SIG-M5 treated with dmso at 0.1 percent for 504 hours (cell line): ENCODE results near the gene CUEDC1.
"Not testable (repeated sequence)": the region's sequence is repeated elsewhere in the genome, so short reads cannot be mapped to it uniquely, and the experiment has no call there.

Experiments used
- DNase-seq: peaks from one replicate; lab custom pipeline; 2025; ENCODE audit not compliant: unreplicated experiment; lab: John Stamatoyannopoulos, UW

The CUEDC1 gene

DNA sequence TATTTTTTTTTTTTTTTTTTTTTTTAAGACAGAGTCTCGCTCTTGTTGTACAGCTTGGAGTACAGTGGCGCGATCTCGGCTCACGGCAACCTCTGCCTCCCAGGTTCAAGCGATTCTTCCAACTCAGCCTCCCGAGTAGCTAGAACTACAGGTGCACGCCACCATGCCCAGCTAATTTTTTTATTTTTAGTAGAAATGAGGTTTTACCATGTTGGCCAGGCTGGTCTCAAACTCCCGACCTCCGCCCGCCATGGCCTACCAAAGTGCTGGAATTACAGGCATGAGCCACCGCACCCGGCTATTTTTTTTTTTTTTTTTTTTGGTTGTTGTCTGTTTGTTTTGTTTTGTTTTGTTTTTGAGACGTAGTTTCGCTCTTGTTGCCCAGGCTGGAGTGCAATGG, 3.2 kb upstream of the CUEDC1 start:
- DNase-seq: not testable (repeated sequence)

DNA sequence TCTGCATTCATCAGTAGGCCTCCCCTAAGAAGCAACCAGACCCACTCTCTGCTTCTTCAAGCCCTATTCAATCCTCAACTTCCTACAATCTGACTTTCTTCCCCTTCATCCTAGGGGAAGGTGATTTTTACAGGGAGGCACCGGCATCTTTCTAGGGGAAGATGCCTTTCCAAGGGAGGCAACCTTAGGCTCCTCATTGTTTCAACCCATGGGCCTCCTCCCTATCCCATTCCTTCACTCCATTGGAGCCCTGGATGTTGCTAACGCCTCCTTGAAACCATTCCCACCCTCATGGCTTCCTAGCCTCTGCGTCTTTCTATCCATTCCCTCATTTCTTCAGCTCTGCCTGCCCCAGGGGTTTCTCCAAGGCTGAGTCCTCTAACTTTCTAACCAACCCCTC, 2.7 kb upstream of the CUEDC1 start:
- DNase-seq: no peak

DNA sequence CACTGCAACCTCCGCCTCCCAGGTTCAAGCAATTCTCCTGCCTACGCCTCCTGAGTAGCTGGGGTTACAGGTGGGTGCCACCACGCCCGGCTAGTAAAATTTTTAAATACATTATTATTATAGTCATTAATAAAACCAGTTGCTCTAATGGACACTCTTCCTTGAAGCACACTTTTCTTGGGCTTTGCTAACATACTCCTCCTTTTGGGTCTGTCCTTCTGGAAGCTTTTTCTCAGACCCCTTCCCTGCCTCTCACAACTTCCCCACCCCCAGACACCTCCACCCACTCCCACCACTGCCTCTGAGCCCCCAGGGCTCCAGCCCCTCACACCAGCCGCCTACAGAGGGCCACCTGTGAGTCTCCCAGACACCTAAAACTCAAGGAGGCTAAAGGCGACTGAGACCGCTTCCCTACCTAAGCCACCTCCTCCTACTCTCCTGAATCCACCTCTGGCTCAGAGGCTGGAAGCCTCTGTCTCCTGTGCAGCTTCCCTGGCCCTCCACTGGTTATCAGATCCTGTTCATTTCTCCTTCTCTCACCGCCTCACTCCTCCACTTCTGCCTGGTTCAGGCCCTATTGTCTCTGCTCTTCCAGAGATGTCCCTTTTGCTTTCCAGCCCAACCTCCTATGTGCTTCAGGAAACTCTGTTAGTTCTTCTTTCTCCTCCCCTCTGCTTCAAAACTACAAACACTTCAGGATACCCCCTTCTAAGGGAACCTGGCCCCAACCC, 2.1 kb upstream of the CUEDC1 start:
- DNase-seq: no peak

DNA sequence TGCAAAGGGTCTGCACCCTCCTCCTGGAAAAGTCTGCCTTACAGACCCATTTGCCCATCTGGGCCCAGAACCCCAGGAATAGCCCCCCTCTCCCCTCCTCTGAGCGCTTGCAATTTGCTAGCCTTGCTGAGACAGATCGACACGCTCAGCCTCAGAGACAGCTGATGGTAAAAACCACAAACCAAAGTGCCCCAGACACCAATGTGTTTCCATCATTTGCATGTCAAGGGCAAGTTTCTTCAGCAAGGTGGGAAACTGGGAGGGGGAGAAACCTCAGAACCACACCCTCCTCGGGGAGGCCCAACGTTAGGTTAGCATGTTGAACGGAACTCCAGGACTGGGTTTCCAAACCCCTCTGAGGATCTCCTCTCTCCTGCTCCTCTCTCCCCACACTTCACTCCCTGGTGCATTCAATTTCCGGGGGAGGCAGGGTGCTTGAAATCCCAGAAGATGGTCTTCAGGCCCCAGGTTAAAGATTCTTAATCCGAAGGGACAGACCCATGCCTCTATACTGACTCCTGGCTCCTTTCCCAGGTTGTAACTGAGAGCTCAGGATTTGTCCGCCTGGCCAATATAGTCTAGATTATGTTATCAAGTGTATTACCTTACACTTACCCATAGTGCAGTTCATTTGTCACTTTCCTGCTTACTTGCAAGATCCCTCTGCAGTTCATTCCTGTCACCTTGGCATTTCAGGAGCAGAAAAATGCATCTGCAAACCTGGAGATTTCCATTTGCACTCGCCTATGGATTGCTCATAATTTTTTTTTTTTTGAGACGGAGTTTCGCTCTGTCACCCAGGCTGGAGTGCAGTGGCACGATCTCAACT, 1.3 kb upstream of the CUEDC1 start:
- DNase-seq: no peak

DNA sequence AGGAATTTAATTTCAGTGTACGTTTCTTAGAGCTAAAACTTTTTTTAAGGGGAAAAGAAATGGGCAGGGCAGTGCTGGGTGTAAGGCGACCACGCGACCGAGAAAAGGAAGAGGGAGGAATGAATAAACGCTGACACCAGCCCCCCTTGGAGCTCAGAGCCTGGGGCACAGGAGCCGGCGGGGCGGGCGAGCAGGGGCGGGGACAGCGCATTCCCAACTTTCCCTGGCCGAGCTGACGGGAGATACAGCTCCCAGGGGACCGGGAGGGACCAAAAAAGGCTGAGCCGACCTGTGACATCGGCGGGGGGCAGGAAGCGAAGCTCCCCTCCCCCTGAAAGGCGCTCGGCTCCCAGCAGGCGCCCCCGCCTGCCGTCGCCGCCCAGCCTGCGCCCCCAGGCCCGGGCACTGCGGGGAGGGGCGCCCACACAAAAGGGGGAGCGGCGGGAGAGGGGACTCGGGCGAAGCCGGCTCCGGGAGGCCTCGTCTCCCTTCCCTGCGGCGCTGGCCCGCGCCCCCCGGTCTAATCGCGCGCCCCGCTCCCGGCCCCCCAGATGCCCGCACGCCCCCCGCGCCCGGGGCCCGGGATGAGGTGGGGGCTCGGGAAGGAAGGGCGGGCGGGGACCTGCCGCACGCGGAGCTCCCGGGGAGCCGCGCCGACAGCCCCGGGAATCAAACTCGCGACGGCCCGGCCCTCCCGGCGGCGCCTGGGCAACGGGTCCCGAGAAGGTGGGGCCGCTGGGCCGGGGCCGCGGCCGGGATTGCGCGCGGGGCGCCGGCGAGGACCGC, 622 bp downstream of the CUEDC1 start:
- DNase-seq: peak; percentile 24

DNA sequence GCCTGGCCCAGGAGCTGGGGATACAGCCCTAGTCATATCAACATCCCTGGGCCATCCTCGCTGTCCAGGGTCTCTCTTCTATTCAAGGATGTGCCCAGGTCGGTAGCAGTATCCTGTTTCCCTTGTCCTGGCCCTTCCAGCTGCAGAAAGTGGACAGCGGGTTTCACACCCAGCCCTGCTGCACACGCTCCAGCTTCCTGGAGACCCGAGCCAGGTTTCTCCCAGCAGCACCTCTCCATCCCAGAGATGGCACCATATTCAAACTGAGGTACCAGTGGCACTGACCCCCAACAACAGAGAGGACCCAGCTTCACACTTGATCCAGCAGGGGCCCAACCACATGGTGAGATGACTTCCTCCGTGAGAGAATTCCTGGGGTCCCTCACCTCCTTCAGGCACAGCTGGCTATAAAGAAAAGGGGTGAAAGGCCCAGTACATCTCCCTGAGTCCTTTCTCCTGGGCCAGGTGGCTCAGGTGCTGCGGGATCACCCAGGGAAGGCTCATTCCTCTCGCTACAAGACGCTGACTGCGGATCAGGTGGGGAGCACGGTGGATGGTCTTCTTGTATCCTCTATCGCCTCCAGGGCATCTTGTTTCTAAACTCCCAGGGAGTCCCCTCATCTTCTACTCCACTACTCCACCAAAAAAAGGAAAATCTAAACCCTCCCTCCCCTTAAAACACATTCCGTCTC, 1.4 kb downstream of the CUEDC1 start:
- no peak for DNase-seq

DNA sequence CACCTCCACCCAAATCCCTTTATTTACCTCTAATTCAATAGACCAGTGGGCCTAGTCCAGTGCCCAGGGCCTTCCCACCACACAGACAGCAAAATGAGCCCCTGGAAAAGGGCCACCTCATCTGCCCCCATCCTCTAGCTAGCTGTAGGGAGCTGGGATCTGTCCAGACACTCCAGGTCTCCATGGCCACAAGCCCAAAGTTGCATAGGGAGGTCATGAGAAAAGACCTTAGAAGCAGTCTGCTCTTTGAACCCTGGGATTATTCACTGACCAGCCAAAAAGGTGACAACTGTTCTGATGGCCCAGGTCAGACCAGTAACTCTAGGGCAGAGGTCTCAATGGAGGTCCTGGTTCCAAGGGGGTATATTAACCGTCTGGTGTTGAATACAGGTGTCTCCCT, 2.0 kb downstream of the CUEDC1 start:
- no peak for DNase-seq

DNA sequence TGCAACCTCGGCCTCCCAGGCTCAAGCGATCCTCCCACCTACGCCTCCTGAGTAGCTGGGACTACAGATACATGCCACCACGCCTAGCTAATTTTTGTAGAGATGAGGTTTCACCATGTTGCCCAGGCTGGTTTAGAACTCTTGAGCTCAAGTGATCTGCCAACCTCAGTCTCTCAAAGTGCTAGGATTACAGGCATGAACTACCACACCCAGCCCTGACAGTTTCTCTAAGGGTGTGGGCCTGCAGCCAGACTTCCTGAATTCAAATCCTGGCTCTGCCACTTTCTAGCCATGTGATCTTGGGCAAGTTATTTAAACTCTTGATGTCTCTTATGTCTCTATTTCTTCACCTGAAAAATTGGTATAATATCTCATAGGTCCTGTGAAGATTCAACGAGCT, 5.6 kb downstream of the CUEDC1 start:
- DNase-seq: no peak

DNA sequence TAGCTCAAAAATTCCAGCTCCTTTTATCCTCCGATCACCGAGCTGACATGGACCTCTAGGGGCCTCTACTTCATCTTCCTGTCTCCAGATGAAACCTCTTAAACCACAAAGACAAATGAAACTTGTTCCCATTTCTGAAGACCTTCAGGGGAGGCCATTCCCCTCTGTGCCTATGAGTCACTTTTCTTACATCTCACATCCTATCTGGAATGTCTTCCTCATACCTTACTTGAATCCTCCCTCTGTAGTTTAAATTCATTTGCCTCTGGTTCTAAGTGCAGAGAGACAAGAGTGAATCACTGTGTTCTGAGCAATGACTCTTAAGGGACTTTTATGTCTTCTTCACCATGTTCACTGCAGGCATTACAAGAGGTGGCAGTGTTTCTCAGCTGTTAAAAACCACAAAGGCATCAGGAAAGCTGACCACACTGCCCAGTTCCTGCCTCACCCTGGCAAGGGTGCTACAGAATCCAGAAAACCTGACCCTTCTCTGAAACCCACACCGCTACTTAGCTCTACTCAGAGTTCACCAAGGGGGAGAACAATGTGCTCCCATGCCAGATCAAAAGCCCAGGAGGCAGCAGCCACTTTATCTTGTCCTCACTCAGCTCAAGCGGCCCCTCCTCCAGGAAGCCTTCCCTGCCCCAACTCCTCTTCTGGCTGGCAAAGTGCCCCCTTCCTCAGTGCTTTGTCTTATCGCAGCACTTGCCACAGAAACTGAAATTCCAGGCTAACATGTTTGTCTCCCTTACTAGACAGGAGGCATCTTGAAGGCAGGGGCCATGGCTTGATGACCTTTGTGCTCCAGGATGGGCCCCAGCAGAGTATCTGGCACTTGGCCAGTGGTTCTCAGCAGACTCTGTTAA, 6.4 kb downstream of the CUEDC1 start:
- peak; percentile 78 for DNase-seq

DNA sequence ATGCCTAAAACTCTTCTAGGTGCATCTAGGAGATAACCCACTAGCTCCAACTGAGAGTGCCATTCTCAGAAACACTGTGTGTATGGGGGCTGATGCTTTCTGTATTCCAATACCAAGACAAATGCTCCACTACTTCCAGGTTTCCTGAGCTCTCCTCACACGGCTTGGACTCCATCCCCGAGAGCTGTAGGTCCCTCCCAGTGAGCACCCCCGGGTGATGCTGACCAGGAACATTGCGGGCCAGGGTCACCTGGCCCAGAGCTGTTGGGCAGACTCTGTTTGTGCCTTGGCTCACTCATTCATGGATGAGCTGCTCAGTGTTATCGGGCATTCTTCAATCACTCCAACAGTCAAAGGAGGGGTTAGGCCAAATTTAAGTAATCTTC, 7.0 kb downstream of the CUEDC1 start:
- no peak for DNase-seq

DNA sequence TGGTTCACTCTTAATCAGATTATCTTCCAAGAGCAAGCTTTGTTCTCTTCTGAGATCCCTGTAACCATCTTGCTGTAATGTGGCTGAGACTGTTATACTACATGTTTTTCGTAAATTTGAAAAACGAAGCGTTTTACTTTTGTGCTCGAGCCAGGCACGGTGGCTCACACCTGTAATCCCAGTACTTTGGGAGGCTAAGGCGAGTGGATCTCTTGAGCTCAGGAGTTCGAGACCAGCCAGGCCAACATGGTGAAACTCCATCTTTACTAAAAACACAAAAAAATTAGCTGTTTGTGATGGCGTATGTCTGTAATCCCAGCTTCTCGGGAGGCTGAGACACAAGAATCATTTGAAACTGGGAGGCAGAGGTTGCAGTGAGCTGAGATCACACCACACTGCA, 7.8 kb downstream of the CUEDC1 start:
- DNase-seq: no peak

DNA sequence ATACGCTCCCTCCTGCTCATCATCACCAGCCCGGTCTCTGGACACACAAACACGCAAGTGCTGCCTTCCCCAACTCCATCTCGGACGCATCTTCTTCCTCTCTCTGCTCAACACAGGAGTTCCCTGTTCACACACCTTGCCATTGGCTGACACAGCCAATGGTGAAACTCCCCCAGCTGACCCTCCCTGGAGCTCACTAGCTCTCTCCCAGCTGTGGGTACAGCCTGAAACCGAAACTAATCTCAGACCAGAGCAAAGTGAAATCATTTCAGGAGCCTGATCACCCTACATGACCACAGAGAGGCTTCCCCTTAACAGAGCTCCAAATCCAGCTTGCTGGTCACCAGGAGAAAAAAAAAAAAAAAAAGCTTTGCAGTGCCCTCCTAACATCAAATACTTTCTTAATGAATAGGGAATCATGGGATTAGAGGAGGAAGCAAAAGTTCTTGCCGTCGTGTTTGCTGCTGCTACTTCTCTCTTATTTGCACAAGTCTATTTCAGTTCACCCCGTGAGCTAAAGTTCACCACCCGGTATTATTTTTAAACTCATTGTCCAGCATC, 8.3 kb downstream of the CUEDC1 start:
- peak; percentile 86 for DNase-seq

DNA sequence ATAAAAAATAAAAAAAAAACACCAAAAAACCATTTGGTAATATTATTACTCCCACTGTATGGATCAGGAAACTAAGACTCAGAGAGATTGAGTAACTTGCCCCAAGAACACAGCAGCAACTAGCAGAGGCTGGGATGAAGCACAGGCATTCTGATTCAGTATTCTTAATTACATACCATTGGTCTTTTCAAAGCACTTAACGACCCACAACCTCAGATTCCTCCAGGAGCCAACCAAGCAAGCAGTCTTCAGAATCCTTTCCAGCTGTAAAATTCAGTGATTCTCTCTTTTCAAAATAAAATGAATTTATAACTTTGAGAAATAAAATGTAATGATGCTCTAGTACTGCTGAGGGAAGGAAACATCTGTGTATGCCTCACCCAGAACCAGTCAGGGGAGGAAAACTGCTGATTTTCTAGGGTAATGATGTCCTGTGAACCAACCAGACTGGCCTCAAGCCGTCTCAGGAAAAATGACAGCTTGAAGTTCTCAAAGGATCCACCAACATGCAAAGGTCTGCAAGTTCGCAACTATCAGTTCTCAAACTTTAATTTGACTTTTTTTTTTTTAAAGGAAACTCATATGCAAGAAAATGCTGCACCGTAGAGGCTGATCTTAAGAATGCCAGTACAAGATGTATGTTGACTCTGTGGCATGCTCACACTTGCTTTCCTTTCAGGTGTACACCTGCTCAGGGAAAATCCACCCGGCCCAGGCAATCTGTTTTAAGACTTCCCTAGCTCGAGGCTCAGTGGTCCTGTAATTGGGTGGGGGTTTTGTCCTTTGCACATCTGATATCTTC, 9.0 kb downstream of the CUEDC1 start:
- DNase-seq: peak; percentile 56

DNA sequence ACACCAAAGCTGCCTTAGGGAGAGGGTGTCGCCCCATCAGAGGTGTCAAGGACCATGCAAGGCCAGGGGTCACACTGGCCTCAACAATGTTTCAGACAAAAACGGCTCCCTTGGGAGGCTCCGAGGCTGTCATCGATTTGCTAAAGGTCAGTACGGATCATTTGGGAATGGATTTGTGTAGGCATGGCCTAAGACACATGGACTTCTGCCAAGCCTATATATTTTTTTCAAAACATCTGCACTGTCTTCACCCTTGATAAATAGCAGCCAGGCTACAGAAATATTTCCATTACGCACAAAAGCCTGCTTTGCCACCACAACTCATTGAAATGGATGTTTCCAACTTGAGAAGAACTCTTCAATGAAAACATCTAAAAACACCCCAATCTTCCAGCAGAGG, 10.3 kb downstream of the CUEDC1 start:
- no peak for DNase-seq

DNA sequence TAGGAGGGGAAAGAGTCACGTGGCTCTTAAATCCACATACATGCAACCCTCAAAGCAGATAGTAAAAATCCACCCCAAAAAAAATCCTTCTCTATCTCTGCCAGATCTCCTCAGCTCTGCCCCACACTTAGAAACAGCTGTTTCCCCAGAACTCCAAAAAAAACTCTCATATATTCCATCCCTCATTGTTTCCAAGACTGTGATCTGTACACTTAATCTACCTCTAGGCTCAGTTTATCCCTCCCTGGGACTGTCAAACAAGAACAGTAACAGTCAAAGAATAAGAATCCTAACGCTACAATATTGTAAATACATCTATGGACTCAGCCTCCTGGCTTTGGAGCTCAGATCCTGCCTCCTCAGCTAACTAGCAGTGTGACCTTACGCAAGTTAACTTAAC, 11.6 kb downstream of the CUEDC1 start:
- DNase-seq: no peak

DNA sequence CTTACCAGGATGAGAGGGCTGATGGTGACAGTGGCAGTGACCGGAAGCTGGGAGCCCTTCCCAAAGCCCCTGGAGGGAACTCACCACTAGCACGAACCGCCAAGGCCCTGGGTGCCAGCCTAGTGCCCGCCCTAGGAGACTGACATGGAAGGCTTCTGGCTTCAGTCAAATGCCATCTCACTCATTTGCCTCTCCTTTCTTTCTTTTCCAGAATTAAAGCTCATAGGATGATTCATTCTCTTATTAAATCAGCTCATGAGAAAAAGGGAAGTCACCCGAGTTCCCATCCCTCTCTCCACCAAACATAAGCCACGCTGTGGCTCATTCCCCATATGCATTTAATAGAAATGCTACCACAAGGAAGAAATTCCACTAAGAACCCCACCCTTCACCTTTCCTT, 12.1 kb downstream of the CUEDC1 start:
- DNase-seq: no peak

DNA sequence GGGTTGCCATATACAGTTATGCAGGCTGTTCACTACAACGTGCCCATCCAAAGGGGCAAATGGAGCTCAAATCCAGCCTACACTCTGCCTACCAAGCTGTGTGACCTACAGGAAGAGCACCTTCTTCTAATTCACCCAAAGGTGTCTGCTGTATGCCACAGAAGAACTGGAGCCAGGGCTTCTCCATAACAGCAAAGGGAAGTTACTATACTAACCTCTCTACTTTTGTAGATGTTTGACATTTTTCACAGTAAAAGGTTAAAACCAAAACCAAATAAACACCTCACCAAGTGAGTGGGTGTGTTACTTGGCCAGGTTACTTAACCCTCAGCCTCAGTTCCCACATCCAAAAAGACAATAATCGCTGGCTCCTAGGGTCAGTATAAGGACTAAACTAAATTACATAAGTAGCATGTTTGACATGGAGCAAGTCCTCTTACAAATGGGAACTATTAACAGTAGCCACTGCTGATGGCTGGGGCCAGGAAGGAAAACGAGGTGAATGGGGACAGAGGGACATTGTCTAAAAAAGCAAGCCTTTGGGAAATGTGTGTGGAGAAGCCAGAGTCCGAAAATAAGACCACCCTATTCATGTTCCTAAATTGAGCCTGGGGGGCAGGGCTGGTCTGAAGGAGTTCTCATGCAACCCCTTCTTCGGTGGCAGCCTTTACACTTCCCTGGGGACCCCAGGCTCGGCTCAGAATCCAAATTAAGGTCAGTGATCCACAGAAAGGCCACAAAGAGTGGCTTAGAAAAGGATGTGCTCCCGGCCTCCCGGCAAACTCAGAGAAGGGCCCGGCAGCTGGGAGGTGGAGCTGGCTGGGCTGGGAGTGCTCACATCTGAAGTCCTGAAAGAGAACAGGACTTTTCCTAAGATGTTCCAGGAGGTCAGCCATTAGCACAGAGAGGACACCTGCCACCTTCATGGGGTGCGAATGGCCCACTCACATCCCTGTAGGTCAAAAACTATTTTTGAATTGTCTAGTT, 13.5 kb downstream of the CUEDC1 start:
- no peak for DNase-seq
